Measurements from ENCODE around the gene TRAF2.

DNA sequence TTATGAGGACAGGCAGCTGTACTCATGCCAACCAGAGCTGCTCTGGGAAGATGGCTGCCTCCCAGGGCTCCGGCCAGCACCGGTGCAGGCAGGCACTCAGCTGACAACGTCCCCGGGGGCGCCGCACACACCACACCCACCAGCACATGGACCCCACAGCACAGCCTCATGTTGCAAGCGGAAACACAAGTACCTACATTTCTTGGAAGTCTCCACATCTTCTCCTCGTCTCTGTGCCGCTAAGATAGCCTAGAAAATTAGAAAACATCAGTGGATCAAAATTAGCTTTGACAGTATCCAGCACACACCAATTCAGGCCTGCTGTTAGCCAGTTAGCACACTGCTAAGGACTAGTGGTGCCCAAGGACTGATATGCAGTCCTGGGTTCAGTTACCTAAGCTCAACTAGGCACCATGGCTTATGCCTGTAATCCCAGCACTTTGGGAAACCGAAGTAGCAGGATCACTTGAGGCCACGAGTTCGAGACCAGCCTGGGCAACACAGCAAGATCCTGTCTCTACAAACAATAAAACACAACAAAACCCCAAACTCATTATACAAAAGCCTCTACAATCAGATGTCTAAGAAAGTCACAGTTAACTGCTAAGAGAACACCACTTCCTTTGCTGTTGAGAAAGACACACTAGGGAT lies 22.6 kb upstream of the TRAF2 start:
- TF ChIP-seq, protein P1, sequence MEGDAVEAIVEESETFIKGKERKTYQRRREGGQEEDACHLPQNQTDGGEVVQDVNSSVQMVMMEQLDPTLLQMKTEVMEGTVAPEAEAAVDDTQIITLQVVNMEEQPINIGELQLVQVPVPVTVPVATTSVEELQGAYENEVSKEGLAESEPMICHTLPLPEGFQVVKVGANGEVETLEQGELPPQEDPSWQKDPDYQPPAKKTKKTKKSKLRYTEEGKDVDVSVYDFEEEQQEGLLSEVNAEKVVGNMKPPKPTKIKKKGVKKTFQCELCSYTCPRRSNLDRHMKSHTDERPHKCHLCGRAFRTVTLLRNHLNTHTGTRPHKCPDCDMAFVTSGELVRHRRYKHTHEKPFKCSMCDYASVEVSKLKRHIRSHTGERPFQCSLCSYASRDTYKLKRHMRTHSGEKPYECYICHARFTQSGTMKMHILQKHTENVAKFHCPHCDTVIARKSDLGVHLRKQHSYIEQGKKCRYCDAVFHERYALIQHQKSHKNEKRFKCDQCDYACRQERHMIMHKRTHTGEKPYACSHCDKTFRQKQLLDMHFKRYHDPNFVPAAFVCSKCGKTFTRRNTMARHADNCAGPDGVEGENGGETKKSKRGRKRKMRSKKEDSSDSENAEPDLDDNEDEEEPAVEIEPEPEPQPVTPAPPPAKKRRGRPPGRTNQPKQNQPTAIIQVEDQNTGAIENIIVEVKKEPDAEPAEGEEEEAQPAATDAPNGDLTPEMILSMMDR (IDR thresholded peaks at IDR 0.05), result no peak
- no peak for TF ChIP-seq POLR2A (IDR thresholded peaks at IDR 0.05)

Data from right lobe of liver (tissue), 4 donors.